Left forelimb (tissue), 1 donor: ENCODE data around the gene TRIP12.

Experiments
- DNase-seq: peaks from one replicate; pipeline ENCODE4 v3.0.0-alpha.2; 2018; ENCODE audit warnings: low spot score

Gene TRIP12

DNA sequence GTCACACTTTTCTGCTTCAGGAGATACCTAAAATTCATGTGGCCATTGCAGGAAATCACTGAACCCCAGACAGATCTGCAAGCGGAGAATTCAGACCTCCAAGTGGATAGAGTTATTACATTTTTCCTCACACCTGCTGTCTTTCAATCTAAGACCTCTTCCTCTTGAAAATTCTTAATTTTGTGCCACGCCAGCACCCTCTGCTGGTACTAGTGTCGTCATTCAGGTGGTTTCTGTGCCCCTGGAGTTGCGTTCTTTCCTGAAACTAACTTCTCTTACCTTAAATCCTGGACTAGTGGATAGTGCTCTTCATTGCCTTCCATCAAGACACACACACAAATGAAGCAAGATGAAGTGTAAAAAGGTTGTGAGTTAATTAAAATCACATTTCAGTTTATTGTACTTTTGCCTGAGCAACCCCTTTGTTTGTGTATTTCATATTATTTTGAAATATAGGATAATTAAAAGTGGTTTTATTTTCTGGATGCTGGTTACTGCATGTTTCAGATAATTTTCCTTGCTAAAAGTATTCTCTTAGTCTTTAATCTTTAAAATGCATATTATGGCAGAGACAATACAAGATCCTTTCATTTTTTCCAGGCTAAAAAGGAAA is 205.8 kb downstream of the TRIP12 start:
- DNase-seq, result no peak

DNA sequence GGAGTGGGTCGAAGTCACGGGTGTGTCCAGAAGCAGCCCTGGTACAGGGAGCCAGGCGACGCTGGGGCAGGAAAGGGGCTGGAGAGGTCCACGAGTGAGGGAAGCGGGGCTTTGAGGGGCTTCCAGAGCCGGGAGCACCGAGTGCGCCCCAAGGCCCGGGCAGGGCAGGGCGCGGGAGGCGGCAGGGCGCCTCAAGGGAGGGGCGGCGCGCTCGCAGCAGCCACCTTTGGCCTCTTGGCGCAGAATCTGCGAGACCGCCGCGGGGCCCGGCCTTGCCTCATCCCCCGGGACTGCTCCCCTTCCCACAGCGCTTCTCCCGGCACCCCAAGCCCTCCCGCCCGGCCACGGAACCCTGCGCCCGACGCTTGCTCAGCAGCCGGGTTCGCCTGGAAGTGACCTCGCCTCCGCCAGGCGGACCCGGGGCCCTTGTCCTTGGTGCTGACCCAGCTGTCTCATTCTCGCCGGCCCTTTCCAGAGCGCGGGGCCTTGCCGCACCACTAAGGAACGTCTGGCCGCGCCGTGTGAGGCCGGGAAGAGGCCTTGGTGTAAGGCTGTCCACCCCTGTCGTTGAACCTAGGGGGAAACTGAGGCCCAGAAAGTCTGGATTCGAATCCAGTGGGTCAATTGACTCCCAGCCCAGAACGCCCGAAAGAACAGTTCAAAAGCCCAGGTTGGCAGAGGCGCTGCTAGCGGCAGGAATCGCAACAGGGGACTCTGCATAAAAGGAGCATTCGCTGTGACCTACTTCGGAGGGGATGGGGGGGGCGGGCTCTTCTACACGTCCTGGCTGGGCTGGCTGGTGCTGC is 206.9 kb downstream of the TRIP12 start:
- peak; percentile 77 for DNase-seq

DNA sequence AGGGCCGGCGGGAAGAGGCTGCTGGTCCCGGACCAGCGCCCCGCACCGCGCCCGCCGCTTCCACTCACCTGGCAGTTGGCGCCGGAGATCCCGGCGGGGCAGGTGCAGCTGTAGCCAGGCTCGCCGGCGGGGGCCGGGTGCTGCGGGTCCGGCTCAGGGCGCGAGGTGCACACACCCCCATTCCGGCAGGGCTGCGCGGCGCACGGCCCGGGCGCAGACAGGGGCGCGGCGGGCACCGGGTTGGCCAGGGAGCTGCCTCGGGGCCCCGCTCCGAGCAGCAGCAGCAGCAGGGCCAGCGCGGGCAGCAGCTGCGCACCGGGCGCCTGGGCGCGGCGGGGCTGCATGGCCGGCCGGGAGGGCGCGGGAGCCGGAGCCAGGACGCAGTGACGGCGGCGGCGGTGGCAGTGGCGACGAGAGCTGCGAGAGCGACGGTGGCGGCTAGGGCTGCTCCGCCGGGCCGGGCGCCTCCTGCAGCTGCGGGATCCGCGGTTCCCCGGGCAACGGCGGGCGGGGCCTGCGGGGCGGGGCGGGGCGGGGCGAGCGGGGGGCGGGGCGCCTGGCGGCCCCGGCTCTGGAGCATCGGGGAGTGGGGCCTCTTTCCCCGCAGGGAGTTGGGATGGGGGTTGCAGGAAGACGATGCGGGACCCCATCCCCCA is 207.6 kb downstream of the TRIP12 start, which contains the start of gene DNER:
Gene DNER (minus strand): TSS at position 476 of the 656 bp plus-strand sequence. CDS start 132 bp downstream, at position 344.
- no peak for DNase-seq
